A673 (cell line): ENCODE results near the gene OXT. TPM values are rescaled to one million over a fixed set of nuclear protein-coding genes. Genes with fewer than 3 reads are reported as not detected.

Experiments
- BruUV-seq: library from RNA; stranded (reverse); fragments of 400-500 nt; replicated peaks from 2 replicates; lab custom pipeline; 2021; lab: Mats Ljungman, UMichigan
- CTCF ChIA-PET: fragments of 300-600 bp; sonication (Branson Sonifier 250); formaldehyde crosslinking; loops from one replicate; lab custom pipeline; 2022; ENCODE audit warnings: antibody characterized with exemption; lab: Charles Lee
- POLR2A ChIA-PET: fragments of 300-600 bp; sonication (Branson Sonifier 250); formaldehyde crosslinking; loops from one replicate; lab custom pipeline; 2022; ENCODE audit warnings: antibody characterized with exemption; ENCODE audit not compliant: low non-redundant PET; lab: Charles Lee
- DNase-seq: peaks from one replicate; pipeline ENCODE4 v3.0.0-alpha.2; 2015; ENCODE audit warnings: low spot score
- H3K27ac ChIP-seq: fragments of 200-600 bp; sonication (generic); 2 replicates; pipeline ENCODE4 v1.5.1; 2016; ENCODE audit warnings: mixed run types, low read depth, mild to moderate bottlenecking, mixed read lengths, antibody characterized with exemption, low read length; ENCODE audit not compliant: poor library complexity, severe bottlenecking
- H3K27me3 ChIP-seq: fragments of 200-600 bp; sonication (generic); replicated peaks from 2 replicates; pipeline ENCODE4 v1.6.1; 2017; ENCODE audit warnings: mixed run types, low read depth, mild to moderate bottlenecking, mixed read lengths, antibody characterized with exemption, low read length; ENCODE audit not compliant: insufficient read depth, poor library complexity
- H3K36me3 ChIP-seq: fragments of 200-600 bp; sonication (generic); 2 replicates; pipeline ENCODE4 v1.6.1; 2016; ENCODE audit warnings: mixed run types, mild to moderate bottlenecking, mixed read lengths, antibody characterized with exemption, low read length; ENCODE audit not compliant: insufficient read depth, poor library complexity, severe bottlenecking
- H3K4me1 ChIP-seq: fragments of 200-600 bp; sonication (generic); 2 replicates; pipeline ENCODE4 v1.6.1; 2017; ENCODE audit warnings: mixed run types, mild to moderate bottlenecking, mixed read lengths, antibody characterized with exemption, low read length; ENCODE audit not compliant: insufficient read depth, poor library complexity, severe bottlenecking
- H3K4me3 ChIP-seq: fragments of 200-600 bp; sonication (generic); 2 replicates; pipeline ENCODE4 v1.5.1; 2016; ENCODE audit warnings: low read depth, mixed run types, mild to moderate bottlenecking, mixed read lengths, low read length; ENCODE audit not compliant: poor library complexity, severe bottlenecking
- H3K9me3 ChIP-seq: fragments of 200-600 bp; sonication (generic); 2 replicates; pipeline ENCODE4 v1.6.1; 2016; ENCODE audit warnings: mixed run types, low read depth, mild to moderate bottlenecking, mixed read lengths, antibody characterized with exemption, low read length; ENCODE audit not compliant: poor library complexity, severe bottlenecking
- EZH2 ChIP-seq: fragments of 200-600 bp; sonication (generic); IDR thresholded peaks from 2 replicates; pipeline ENCODE4 v1.6.1; 2017; ENCODE audit warnings: borderline replicate concordance, low read depth, mild to moderate bottlenecking, mixed read lengths, antibody characterized with exemption, low read length; ENCODE audit not compliant: poor library complexity, severe bottlenecking
- intact Hi-C: fragments of 100-400 bp; cut with micrococcal nuclease; formaldehyde crosslinking; loops from one replicate; pipeline ENCODE4 v1.10.0; 2022; ENCODE audit not compliant: unreplicated experiment
- total RNA-seq: library from RNA; stranded (reverse); gene quantifications from 2 replicates; pipeline ENCODE4 v1.2.3, GENCODE V29; 2021
- TF ChIP-seq, protein P1 (sequence below): fragments of 300-800, 200-600 bp; sonication (generic); conservative IDR thresholded peaks from 2 replicates; pipeline ENCODE4 v1.5.1; 2017; ENCODE audit warnings: low read depth, mild to moderate bottlenecking, antibody characterized with exemption, low read length, moderate library complexity, mixed read lengths

OXT gene
- total RNA-seq, 1 experiment from 2014 or later: not detected

DNA sequence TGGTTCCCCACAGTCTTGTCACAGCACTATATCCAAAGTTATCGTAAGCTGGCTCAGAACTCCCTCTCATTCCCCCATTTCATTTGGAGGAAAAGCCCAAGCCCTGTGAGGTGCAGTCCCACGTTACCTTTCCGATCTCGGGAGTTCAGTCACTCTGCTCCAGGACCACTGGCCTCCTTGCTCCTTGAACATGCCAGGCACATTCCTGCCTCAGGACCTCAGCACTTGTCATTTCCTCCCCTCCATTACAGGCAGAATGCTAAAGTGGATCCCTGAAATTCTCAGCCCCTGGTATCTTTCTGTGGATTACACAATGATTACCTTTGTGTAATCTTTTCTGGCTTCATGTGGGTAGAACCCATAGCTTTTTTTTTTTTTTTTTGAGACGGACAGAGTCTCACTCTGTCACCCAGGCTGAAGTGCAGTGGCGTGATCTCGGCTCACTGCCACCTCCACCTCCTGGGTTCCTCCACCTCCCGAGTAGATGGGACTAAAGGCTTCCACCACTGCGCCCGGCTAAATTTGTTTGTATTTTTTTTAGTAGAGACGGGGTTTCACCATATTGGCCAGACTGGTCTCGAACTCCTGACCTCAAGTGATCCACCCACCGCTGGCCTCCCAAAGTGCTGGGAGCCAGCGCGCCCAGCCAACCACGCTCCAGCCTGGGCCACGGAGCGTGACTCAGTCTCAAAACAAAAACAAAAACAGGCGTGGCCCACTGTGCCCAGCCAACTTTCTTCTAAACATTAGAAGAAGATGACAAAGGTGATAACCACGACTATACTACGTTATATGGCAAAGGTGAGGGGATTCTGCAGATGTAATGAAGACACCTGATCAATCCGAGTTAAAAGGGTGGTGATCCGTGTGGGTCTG is 4.0 kb upstream of the OXT start:
- BruUV-seq: no TSS peak
- POLR2A ChIA-PET: no interaction called here
- Histone ChIP-seq H3K9me3 (no peaks in the 10 kb centered on the region), H3K4me1 (no peaks in the 10 kb centered on the region), H3K4me3 (no peak overlapping the region), H3K36me3 (no peaks in the 10 kb centered on the region), H3K27me3 (peaks cover 6% of the 10 kb centered on the region), H3K27ac (no peak overlapping the region)
- no peak for DNase-seq
- TF ChIP-seq, protein P1, sequence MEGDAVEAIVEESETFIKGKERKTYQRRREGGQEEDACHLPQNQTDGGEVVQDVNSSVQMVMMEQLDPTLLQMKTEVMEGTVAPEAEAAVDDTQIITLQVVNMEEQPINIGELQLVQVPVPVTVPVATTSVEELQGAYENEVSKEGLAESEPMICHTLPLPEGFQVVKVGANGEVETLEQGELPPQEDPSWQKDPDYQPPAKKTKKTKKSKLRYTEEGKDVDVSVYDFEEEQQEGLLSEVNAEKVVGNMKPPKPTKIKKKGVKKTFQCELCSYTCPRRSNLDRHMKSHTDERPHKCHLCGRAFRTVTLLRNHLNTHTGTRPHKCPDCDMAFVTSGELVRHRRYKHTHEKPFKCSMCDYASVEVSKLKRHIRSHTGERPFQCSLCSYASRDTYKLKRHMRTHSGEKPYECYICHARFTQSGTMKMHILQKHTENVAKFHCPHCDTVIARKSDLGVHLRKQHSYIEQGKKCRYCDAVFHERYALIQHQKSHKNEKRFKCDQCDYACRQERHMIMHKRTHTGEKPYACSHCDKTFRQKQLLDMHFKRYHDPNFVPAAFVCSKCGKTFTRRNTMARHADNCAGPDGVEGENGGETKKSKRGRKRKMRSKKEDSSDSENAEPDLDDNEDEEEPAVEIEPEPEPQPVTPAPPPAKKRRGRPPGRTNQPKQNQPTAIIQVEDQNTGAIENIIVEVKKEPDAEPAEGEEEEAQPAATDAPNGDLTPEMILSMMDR: no peak
- TF ChIP-seq EZH2: no peak
- intact Hi-C loops: no loop called here
- CTCF ChIA-PET: interaction anchor here (0.6 kb wide), 1 partner anchor 317 kb away, joined by 3 read pairs; no protein-coding TSS in a partner anchor

DNA sequence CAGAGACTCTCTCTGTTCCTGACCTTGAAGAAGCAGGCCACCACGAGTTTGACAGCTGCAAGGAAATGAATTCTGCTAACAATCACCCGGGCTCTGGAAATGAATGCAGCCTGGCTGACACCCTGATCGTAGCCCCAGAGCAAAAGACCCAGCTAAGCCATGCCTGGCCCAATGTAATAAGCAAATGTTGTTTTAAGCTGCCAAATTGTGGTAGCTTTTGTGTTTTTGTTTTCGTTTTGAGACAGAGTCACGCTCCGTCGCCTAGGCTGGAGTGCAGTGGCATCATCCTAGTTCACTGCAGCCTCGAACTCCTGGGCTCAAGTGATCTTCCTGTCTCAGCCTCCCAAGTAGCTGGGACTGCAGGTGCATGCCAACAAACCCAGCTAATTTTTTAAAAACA is 3.3 kb upstream of the OXT start:
- TF ChIP-seq EZH2: no peak
- TF ChIP-seq, protein P1: no peak
- Histone ChIP-seq H3K27ac (no peak overlapping the region), H3K9me3 (no peaks in the 10 kb centered on the region), H3K27me3 (peaks cover 10% of the 10 kb centered on the region), H3K4me1 (no peaks in the 10 kb centered on the region), H3K4me3 (no peak overlapping the region), H3K36me3 (no peaks in the 10 kb centered on the region)
- intact Hi-C loops: no loop called here
- no TSS peak for BruUV-seq
- ChIA-PET CTCF (no interaction called here), POLR2A (no interaction called here)
- no peak for DNase-seq

DNA sequence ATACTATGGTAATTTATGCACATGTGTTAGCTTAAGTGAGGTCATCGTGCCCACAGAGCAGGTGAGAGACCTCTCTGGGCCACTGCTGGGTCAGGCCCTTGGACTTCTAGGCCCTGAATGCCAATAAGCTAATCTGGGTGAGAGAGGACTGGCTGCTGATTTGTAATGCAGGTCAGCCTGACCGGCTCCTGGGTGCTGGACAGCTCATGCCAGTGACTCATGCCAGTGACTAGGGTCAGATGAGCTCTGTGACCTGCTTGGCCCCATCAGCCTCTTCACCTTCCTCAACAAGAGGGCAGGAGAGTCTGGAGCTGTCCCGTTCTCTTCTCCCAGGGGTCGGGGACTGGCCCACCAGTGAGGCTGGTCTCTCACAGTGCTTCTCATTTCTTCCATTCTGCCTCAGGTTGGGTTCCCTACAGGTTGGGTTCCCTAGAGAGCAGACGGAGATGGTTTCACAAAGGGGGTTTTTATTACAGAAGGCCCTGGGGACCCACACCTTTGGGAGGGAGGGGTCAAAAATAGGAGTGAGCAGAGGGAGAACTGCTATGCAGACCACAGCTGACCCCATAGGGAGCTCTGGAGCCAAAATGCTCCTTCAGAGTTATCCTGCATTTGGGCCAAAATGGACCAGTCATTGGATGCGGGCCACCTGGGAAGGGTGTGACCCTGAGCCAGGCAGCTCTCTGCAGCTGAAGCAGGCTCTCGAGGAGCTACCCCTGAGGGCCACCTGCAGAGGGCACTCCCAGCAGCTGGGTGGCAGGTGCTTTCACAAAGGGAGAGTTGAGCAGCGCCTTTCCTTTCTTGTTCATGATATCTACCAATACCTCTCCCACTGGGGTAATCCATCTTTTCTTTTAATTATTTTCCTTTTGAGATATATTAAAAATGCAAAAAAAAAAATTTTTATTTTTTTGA is 2.2 kb upstream of the OXT start:
- intact Hi-C loops: no loop called here
- no peak overlapping the region for H3K4me3 ChIP-seq
- ChIA-PET POLR2A (no interaction called here), CTCF (no interaction called here)
- DNase-seq: no peak
- no peaks in the 10 kb centered on the region for H3K9me3 ChIP-seq
- no peaks in the 10 kb centered on the region for H3K4me1 ChIP-seq
- no peak overlapping the region for H3K27ac ChIP-seq
- TF ChIP-seq, protein P1: 0 out of 2 replicates have a peak, but pooled peaks have one; percentile 13
- no peak for TF ChIP-seq EZH2
- BruUV-seq: no TSS peak
- H3K27me3 ChIP-seq: peaks cover 10% of the 10 kb centered on the region
- no peaks in the 10 kb centered on the region for H3K36me3 ChIP-seq
